H9 (cell line): ENCODE data around the gene ITGB3. TPM values are rescaled to one million over a fixed set of nuclear protein-coding genes. Genes with fewer than 3 reads are reported as not detected.

Experiments
- DNase-seq: peaks from one replicate; pipeline ENCODE4 v3.0.0-alpha.2; 2017
- H2AFZ ChIP-seq: one replicate; pipeline ENCODE4 v1.6.1; 2013; ENCODE audit warnings: mild to moderate bottlenecking, low read length, control low read depth, moderate library complexity
- H2AK5ac ChIP-seq: 2 replicates; pipeline ENCODE4 v1.6.1; 2013; ENCODE audit warnings: low read length, control low read depth, mixed read lengths; ENCODE audit not compliant: insufficient read length
- H2BK120ac ChIP-seq: one replicate; pipeline ENCODE4 v1.6.1; 2013; ENCODE audit warnings: low read depth, mild to moderate bottlenecking, low read length, control low read depth, inconsistent platforms; ENCODE audit not compliant: poor library complexity, severe bottlenecking
- H2BK12ac ChIP-seq: 2 replicates; pipeline ENCODE4 v1.6.1; 2013; ENCODE audit warnings: low read length, control low read depth, mixed read lengths, low read depth; ENCODE audit not compliant: insufficient read length
- H2BK15ac ChIP-seq: 2 replicates; pipeline ENCODE4 v1.6.1; 2013; ENCODE audit warnings: low read depth, low read length, control low read depth
- H2BK20ac ChIP-seq: one replicate; pipeline ENCODE4 v1.6.1; 2013; ENCODE audit warnings: low read depth, mild to moderate bottlenecking, low read length, control low read depth, inconsistent platforms; ENCODE audit not compliant: poor library complexity, severe bottlenecking
- H2BK5ac ChIP-seq: 2 replicates; pipeline ENCODE4 v1.6.1; 2013; ENCODE audit warnings: low read length, control low read depth, mixed read lengths; ENCODE audit not compliant: insufficient read length
- H3K14ac ChIP-seq: 2 replicates; pipeline ENCODE4 v1.6.1; 2013; ENCODE audit warnings: low read length, control low read depth; ENCODE audit not compliant: insufficient read depth
- H3K18ac ChIP-seq: 2 replicates; pipeline ENCODE4 v1.6.1; 2013; ENCODE audit warnings: low read depth, mild to moderate bottlenecking, mixed read lengths, low read length, control low read depth; ENCODE audit not compliant: insufficient read length
- H3K23ac ChIP-seq: 2 replicates; pipeline ENCODE4 v1.6.1; 2013; ENCODE audit warnings: low read length, control low read depth, mixed read lengths, low read depth; ENCODE audit not compliant: insufficient read length
- H3K23me2 ChIP-seq: 2 replicates; pipeline ENCODE4 v1.6.1; 2013; ENCODE audit warnings: low read depth, mild to moderate bottlenecking, mixed read lengths, low read length, control low read depth; ENCODE audit not compliant: insufficient read length, poor library complexity, severe bottlenecking
- H3K27ac ChIP-seq: 2 replicates; pipeline ENCODE4 v1.5.1; 2013; ENCODE audit warnings: low read length, control low read depth, mixed read lengths, low read depth; ENCODE audit not compliant: insufficient read length
- H3K27me3 ChIP-seq: 2 replicates; pipeline ENCODE4 v1.6.1; 2013; ENCODE audit warnings: low read length, control low read depth, inconsistent platforms; ENCODE audit not compliant: insufficient read depth
- H3K4ac ChIP-seq: 2 replicates; pipeline ENCODE4 v1.6.1; 2013; ENCODE audit warnings: low read depth, mild to moderate bottlenecking, control low read depth, inconsistent platforms, low read length, moderate library complexity
- H3K4me1 ChIP-seq: 2 replicates; pipeline ENCODE4 v1.6.1; 2013; ENCODE audit warnings: low read length, control low read depth, inconsistent platforms; ENCODE audit not compliant: insufficient read depth
- H3K4me2 ChIP-seq: 2 replicates; pipeline ENCODE4 v1.6.1; 2013; ENCODE audit warnings: low read length, control low read depth, mixed read lengths; ENCODE audit not compliant: insufficient read length, insufficient read depth
- H3K56ac ChIP-seq: 2 replicates; pipeline ENCODE4 v1.6.1; 2013; ENCODE audit warnings: low read depth, mild to moderate bottlenecking, mixed read lengths, low read length, control low read depth; ENCODE audit not compliant: insufficient read length
- H3K79me1 ChIP-seq: 2 replicates; pipeline ENCODE4 v1.6.1; 2013; ENCODE audit warnings: low read depth, mild to moderate bottlenecking, moderate library complexity, low read length, control low read depth, inconsistent platforms; ENCODE audit not compliant: insufficient read depth, poor library complexity, severe bottlenecking
- H3K79me2 ChIP-seq: 2 replicates; pipeline ENCODE4 v1.6.1; 2013; ENCODE audit warnings: low read length, control low read depth, inconsistent platforms; ENCODE audit not compliant: insufficient read depth
- H3K9ac ChIP-seq: 2 replicates; pipeline ENCODE4 v1.6.1; 2013; ENCODE audit warnings: low read length, control low read depth, mixed read lengths; ENCODE audit not compliant: insufficient read length; ENCODE audit errors: extremely low read depth
- H3K9me3 ChIP-seq: one replicate; pipeline ENCODE4 v1.6.1; 2013; ENCODE audit warnings: low read depth, low read length, inconsistent platforms; ENCODE audit not compliant: control insufficient read depth
- H3T11ph ChIP-seq: one replicate; pipeline ENCODE4 v1.6.1; 2013; ENCODE audit warnings: mild to moderate bottlenecking, low read length, control low read depth, inconsistent platforms
- H4K20me1 ChIP-seq: one replicate; pipeline ENCODE4 v1.6.1; 2013; ENCODE audit not compliant: control insufficient read depth, insufficient read length, insufficient read depth
- H4K5ac ChIP-seq: 2 replicates; pipeline ENCODE4 v1.6.1; 2013; ENCODE audit warnings: low read depth, mild to moderate bottlenecking, mixed read lengths, low read length, control low read depth; ENCODE audit not compliant: insufficient read length
- H4K8ac ChIP-seq: replicated peaks from 2 replicates; pipeline ENCODE4 v1.6.1; 2013; ENCODE audit warnings: low read length, control low read depth, mixed read lengths, low read depth; ENCODE audit not compliant: insufficient read length
- H4K91ac ChIP-seq: 2 replicates; pipeline ENCODE4 v1.6.1; 2013; ENCODE audit warnings: low read depth, mild to moderate bottlenecking, moderate library complexity, mixed read lengths, low read length, control low read depth; ENCODE audit not compliant: insufficient read length
- H3K27ac Mint-ChIP-seq, 3 experiments: 2 replicates in 2 of 3; 3 replicates in 1 of 3; pipeline ENCODE4 v1.8.0; 2020 to 2021; ENCODE audit warnings: mixed read lengths in 3 of 3, mild to moderate bottlenecking in 1 of 3, moderate library complexity in 1 of 3
- H3K27me3 Mint-ChIP-seq: 2 replicates; pipeline ENCODE4 v1.8.0; 2021; ENCODE audit warnings: low read depth, mild to moderate bottlenecking, moderate library complexity, mixed read lengths
- H3K36me3 Mint-ChIP-seq, 3 experiments: 2 replicates in 2 of 3; 3 replicates in 1 of 3; pipeline ENCODE4 v1.8.0; 2020 to 2021; ENCODE audit warnings: low read depth in 3 of 3, mixed read lengths in 3 of 3; ENCODE audit not compliant: insufficient read depth in 1 of 3
- H3K4me1 Mint-ChIP-seq, 2 experiments: 2 replicates each; pipeline ENCODE4 v1.8.0; 2020; ENCODE audit warnings: mixed read lengths in 2 of 2
- H3K4me3 Mint-ChIP-seq, 2 experiments: 2 replicates in 1 of 2; 3 replicates in 1 of 2; pipeline ENCODE4 v1.8.0; 2020 to 2021; ENCODE audit warnings: mild to moderate bottlenecking in 2 of 2, mixed read lengths in 2 of 2, moderate library complexity in 1 of 2
- H3K9me3 Mint-ChIP-seq, 2 experiments: 2 replicates in 1 of 2; 3 replicates in 1 of 2; pipeline ENCODE4 v1.8.0; 2020; ENCODE audit warnings: mild to moderate bottlenecking in 2 of 2, mixed read lengths in 2 of 2, moderate library complexity in 1 of 2
- CTCF ChIP-seq: fragments of 200-600 bp; sonication (generic); conservative IDR thresholded peaks from 3 replicates; pipeline ENCODE4 v1.8.0; 2021; ENCODE audit warnings: antibody characterized with exemption, mild to moderate bottlenecking
- WGBS: extraction: QIAGEN DNeasy Blood & Tissue Kit; methylation state at CpG from one replicate; pipeline ENCODE4 v1.1.7; 2013; ENCODE audit warnings: missing lambda C conversion rate, low lambda C conversion rate, mixed read lengths; ENCODE audit not compliant: insufficient read length; ENCODE audit errors: extremely low coverage; 5-methylcytosine and 5-hydroxymethylcytosine counted together
- total RNA-seq: library from RNA; stranded (reverse); gene quantifications from 2 replicates; pipeline ENCODE4 v1.2.1, GENCODE V29; 2021

The ITGB3 gene
- total RNA-seq, 1 experiment from 2014 or later: not detected

DNA sequence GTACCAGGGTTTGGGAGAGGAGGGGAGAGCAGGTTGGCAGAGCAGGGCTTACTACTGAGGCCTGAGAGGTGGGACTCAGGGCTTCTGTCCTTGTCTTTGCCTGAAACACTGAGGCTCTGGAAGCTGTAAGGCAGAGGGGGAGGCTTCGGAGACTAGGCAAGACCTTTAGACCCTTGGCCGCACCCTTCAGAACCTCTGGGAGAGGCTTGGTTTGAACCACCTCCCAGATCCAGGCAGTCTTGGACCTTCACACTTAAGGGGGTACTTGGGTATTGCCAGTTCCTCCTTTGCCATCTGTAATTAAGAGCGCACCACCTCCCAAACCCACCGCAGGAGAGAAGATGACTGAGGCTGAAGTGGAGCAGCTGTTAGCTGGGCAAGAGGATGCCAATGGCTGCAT lies 31.6 kb upstream of the ITGB3 start:
- no peak overlapping the region for H4K8ac ChIP-seq
- H3K4me1 Mint-ChIP-seq: peaks cover 20 to 21% of the 10 kb centered on the region in 2 experiments
- no peak overlapping the region for H3K4ac ChIP-seq
- no peak overlapping the region for H2BK15ac ChIP-seq
- H2BK20ac ChIP-seq: no peak overlapping the region
- no peaks in the 10 kb centered on the region for H3K27me3 ChIP-seq
- no peak overlapping the region for H3K4me3 Mint-ChIP-seq
- H3K23ac ChIP-seq: no peak overlapping the region
- H3K79me1 ChIP-seq: no peaks in the 10 kb centered on the region
- no peaks in the 10 kb centered on the region for H3K79me2 ChIP-seq
- H3K4me1 ChIP-seq: peaks cover 5% of the 10 kb centered on the region; the same call in 1 of the 2 replicates
- no peak overlapping the region for H4K91ac ChIP-seq
- no peak overlapping the region for H3K56ac ChIP-seq
- H2BK5ac ChIP-seq: no peak overlapping the region
- H3K18ac ChIP-seq: no peak overlapping the region
- no peak overlapping the region for H2BK120ac ChIP-seq
- H3K9me3 Mint-ChIP-seq: peaks cover 13 to 22% of the 10 kb centered on the region in 2 experiments
- H3K23me2 ChIP-seq: no peaks in the 10 kb centered on the region
- no peak for DNase-seq
- H3K27ac ChIP-seq: no peak overlapping the region
- WGBS: no CpG with 5 or more reads among the region's 4 CpGs
- H4K5ac ChIP-seq: no peak overlapping the region
- H3K36me3 Mint-ChIP-seq: peaks cover 0 to 13% (median 9%) of the 10 kb centered on the region in 3 experiments; a peak in 4 of 7 replicates
- H3K4me2 ChIP-seq: no peak overlapping the region
- no peak overlapping the region for H3K9ac ChIP-seq
- H4K20me1 ChIP-seq: no peaks in the 10 kb centered on the region
- H3K9me3 ChIP-seq: no peaks in the 10 kb centered on the region
- H3K27ac Mint-ChIP-seq: no peak overlapping the region
- TF ChIP-seq CTCF: no peak
- no peak overlapping the region for H2BK12ac ChIP-seq
- no peak overlapping the region for H2AFZ ChIP-seq
- H3K27me3 Mint-ChIP-seq: peaks cover 30% of the 10 kb centered on the region
- H2AK5ac ChIP-seq: no peak overlapping the region
- H3T11ph ChIP-seq: no peak overlapping the region
- no peak overlapping the region for H3K14ac ChIP-seq
